NCI-H1105 (cell line): ENCODE results near the gene INPP5E.
"Not testable (repeated sequence)": the region's sequence is repeated elsewhere in the genome, so short reads cannot be mapped to it uniquely, and the experiment has no call there.

Experiments used
- DNase-seq: peaks from one replicate; lab custom pipeline; 2025; lab: John Stamatoyannopoulos, UW

The INPP5E gene

GRCh38 chr9:136429683-136430491 lies 9.8 kb downstream of the INPP5E start:
- DNase-seq, result no peak

GRCh38 chr9:136429075-136429628 lies 10.5 kb downstream of the INPP5E start:
- DNase-seq, result no peak

- DNase-seq, result no peak
Observed at GRCh38 chr9:136426787-136427186, 12.9 kb downstream of the INPP5E start.

GRCh38 chr9:136425367-136425766 lies 14.3 kb downstream of the INPP5E start:
- not testable (repeated sequence) for DNase-seq

- DNase-seq, result no peak
Observed at GRCh38 chr9:136424750-136425362, 14.8 kb downstream of the INPP5E start.

GRCh38 chr9:136423432-136424146 lies 16.1 kb downstream of the INPP5E start:
- no peak for DNase-seq

- no peak for DNase-seq
Observed at GRCh38 chr9:136422876-136423275, 16.8 kb downstream of the INPP5E start.

GRCh38 chr9:136421791-136422190 lies 17.9 kb downstream of the INPP5E start:
- no peak for DNase-seq

GRCh38 chr9:136419092-136419420 lies 20.6 kb downstream of the INPP5E start:
- no peak for DNase-seq

GRCh38 chr9:136418182-136419091 lies 21.2 kb downstream of the INPP5E start:
- DNase-seq, result no peak

GRCh38 chr9:136416914-136417313 lies 22.7 kb downstream of the INPP5E start:
- DNase-seq, result no peak

- DNase-seq, result no peak
Observed at GRCh38 chr9:136416427-136416826, 23.2 kb downstream of the INPP5E start.

- no peak for DNase-seq
Observed at GRCh38 chr9:136412962-136413361, 26.7 kb downstream of the INPP5E start.

GRCh38 chr9:136411378-136411777 lies 28.3 kb downstream of the INPP5E start:
- DNase-seq, result no peak

GRCh38 chr9:136410500-136411287 lies 29.0 kb downstream of the INPP5E start, which contains the start of the genes ENTR1 and PMPCA:
Gene ENTR1 (minus strand): TSS chr9:136410614. CDS start chr9:136410397, 217 bp downstream.
Gene PMPCA (plus strand): TSS chr9:136410658. CDS start chr9:136410669, 11 bp downstream.
- DNase-seq, result peak; percentile 75

- DNase-seq, result peak; percentile 9
Observed at GRCh38 chr9:136409557-136410455, 29.8 kb downstream of the INPP5E start.

- DNase-seq, result no peak
Observed at GRCh38 chr9:136407911-136408310, 31.7 kb downstream of the INPP5E start.

- not testable (repeated sequence) for DNase-seq
Observed at GRCh38 chr9:136407061-136407460, 32.6 kb downstream of the INPP5E start.

GRCh38 chr9:136405904-136406303 lies 33.7 kb downstream of the INPP5E start:
- not testable (repeated sequence) for DNase-seq
